Fibroblast of skin of scalp (primary cell): ENCODE data around the gene SEBOX.
"Not testable (repeated sequence)": the region's sequence is repeated elsewhere in the genome, so short reads cannot be mapped to it uniquely, and the experiment has no call there.

Experiments used
- DNase-seq: peaks from one replicate; pipeline ENCODE4 v3.0.0-alpha.2; 2013

SEBOX gene

GRCh38 chr17:28367641-28368305 lies 2.8 kb upstream of the SEBOX start:
- DNase-seq: no peak

- DNase-seq: no peak
These were observed 1.6 kb upstream of the SEBOX start for GRCh38 chr17:28366605-28367004.

- no peak for DNase-seq
These were observed 488 bp upstream of the SEBOX start for GRCh38 chr17:28365487-28365886.

- no peak for DNase-seq
These were observed 986 bp downstream of the SEBOX start for GRCh38 chr17:28363776-28364650.

- no peak for DNase-seq
These were observed 1.8 kb downstream of the SEBOX start for GRCh38 chr17:28363186-28363585.

- DNase-seq: no peak
These were observed 7.2 kb downstream of the SEBOX start for GRCh38 chr17:28357901-28358197.

- peak; percentile 97 for DNase-seq
These were observed 7.7 kb downstream of the SEBOX start, which contains the start of gene POLDIP2 for GRCh38 chr17:28357061-28357900. Gene POLDIP2 (minus strand): TSS chr17:28357527. CDS start chr17:28357448, 79 bp downstream.

GRCh38 chr17:28350271-28350670 lies 14.7 kb downstream of the SEBOX start:
- no peak for DNase-seq

- DNase-seq: no peak
These were observed 16.0 kb downstream of the SEBOX start for GRCh38 chr17:28348979-28349378.

GRCh38 chr17:28347261-28347891 lies 17.6 kb downstream of the SEBOX start:
- DNase-seq: peak; percentile 86

- no peak for DNase-seq
These were observed 18.2 kb downstream of the SEBOX start for GRCh38 chr17:28346746-28347246.

GRCh38 chr17:28346199-28346580 lies 18.8 kb downstream of the SEBOX start:
- DNase-seq: no peak

GRCh38 chr17:28345419-28346198 lies 19.4 kb downstream of the SEBOX start:
- no peak for DNase-seq

- no peak for DNase-seq
These were observed 20.5 kb downstream of the SEBOX start for GRCh38 chr17:28344435-28344901.

- no peak for DNase-seq
These were observed 21.0 kb downstream of the SEBOX start for GRCh38 chr17:28344011-28344410.

GRCh38 chr17:28343491-28343932 lies 21.5 kb downstream of the SEBOX start:
- no peak for DNase-seq

- no peak for DNase-seq
These were observed 22.7 kb downstream of the SEBOX start for GRCh38 chr17:28342313-28342712.

- DNase-seq: no peak
These were observed 23.5 kb downstream of the SEBOX start for GRCh38 chr17:28341516-28341915.

GRCh38 chr17:28340374-28340773 lies 24.6 kb downstream of the SEBOX start:
- DNase-seq: no peak

GRCh38 chr17:28339431-28339830 lies 25.6 kb downstream of the SEBOX start:
- DNase-seq: no peak

- DNase-seq: not testable (repeated sequence)
These were observed 26.2 kb downstream of the SEBOX start for GRCh38 chr17:28338769-28339212.
